GM06990 (cell line): Measurements from ENCODE around the gene DLEU7.

ENCODE experiments used
- DNase-seq: peaks from one replicate; pipeline ENCODE4 v3.0.0-alpha.2; 2011; ENCODE audit not compliant: insufficient read length; ENCODE audit errors: extremely low read depth
- H3K27me3 ChIP-seq: replicated peaks from 2 replicates; pipeline ENCODE4 v1.6.0; 2011; ENCODE audit warnings: low read length; ENCODE audit not compliant: control insufficient read depth, insufficient read depth
- H3K36me3 ChIP-seq: 2 replicates; pipeline ENCODE4 v1.5.1; 2011; ENCODE audit warnings: low read length; ENCODE audit not compliant: control insufficient read depth, insufficient read depth
- H3K4me3 ChIP-seq: replicated peaks from 2 replicates; pipeline ENCODE4 v1.5.1; 2011; ENCODE audit warnings: low read depth, mild to moderate bottlenecking, control low read depth, low read length
- CTCF ChIP-seq: IDR thresholded peaks from 2 replicates; pipeline ENCODE4 v1.5.1; 2011; ENCODE audit warnings: low read length, control low read depth, mild to moderate bottlenecking, inconsistent platforms; ENCODE audit not compliant: insufficient read depth, poor library complexity, severe bottlenecking

DLEU7 gene

DNA sequence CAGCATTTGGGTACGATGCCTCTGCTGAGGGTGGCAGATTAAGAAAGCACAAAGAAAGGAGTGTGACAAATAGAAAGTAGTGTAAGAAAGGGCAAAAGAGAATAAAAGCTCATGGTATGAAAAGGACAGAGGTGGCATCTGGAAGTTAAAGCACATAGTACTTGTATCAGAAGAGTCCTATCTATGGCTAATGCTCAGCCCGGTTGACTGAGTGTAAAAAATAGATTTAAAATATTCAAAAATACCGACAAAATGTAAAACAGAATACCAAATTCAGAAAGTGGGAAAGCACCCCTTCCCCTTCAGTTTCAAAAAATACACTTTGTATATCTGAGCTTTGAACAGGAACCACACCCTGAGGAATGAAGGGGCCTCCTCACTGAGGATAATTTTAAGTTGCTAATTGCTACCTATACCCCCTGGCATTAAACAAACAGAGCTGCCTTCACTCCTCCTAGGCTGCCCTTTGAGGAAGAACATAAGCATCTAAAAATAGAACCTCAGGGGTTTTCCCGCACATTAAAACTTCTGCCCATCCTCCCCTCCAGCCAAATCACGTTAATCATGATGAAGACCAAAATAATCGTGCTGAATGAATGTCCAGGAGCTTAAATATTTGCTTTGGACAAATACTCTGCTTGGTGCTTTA, 43.3 kb downstream of the DLEU7 start:
- no peak for TF ChIP-seq CTCF
- H3K36me3 ChIP-seq, result no peaks in the 10 kb centered on the region
- no peak for DNase-seq
- no peak overlapping the region for H3K4me3 ChIP-seq
- no peaks in the 10 kb centered on the region; the same call in 1 of the 2 replicates for H3K27me3 ChIP-seq

DNA sequence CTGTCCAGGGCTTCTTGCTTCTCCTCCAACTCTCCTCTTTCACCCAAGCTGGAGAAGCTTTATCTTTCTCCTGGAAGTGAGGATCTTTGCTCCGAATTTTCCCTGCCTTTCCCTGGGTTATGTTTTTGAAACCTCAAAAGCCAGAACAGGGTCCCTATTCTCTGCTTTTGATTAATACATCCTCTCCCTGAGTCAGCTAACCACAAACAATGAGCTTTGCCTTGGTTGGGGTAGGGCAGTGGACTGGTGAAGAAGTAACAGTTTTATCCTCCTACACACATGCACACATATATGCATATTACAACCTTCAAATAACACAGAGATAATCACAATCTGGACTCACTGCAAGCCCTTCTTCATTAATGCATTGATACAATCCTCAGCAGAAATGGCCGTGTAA, 44.6 kb downstream of the DLEU7 start:
- DNase-seq, result no peak
- H3K36me3 ChIP-seq, result no peaks in the 10 kb centered on the region
- H3K27me3 ChIP-seq, result no peaks in the 10 kb centered on the region; the same call in 1 of the 2 replicates
- TF ChIP-seq CTCF, result no peak
- H3K4me3 ChIP-seq, result no peak overlapping the region

- DNase-seq, result no peak
- Histone ChIP-seq H3K36me3 (no peaks in the 10 kb centered on the region), H3K27me3 (no peaks in the 10 kb centered on the region; the same call in 1 of the 2 replicates), H3K4me3 (no peak overlapping the region)
- TF ChIP-seq CTCF, result no peak
Observed at GRCh38 chr13:50797091-50797490, 46.4 kb downstream of the DLEU7 start.

- Histone ChIP-seq H3K27me3 (no peaks in the 10 kb centered on the region; the same call in 1 of the 2 replicates), H3K4me3 (no peak overlapping the region), H3K36me3 (no peaks in the 10 kb centered on the region)
- no peak for TF ChIP-seq CTCF
- no peak for DNase-seq
Observed at GRCh38 chr13:50796463-50796862, 47.0 kb downstream of the DLEU7 start.

DNA sequence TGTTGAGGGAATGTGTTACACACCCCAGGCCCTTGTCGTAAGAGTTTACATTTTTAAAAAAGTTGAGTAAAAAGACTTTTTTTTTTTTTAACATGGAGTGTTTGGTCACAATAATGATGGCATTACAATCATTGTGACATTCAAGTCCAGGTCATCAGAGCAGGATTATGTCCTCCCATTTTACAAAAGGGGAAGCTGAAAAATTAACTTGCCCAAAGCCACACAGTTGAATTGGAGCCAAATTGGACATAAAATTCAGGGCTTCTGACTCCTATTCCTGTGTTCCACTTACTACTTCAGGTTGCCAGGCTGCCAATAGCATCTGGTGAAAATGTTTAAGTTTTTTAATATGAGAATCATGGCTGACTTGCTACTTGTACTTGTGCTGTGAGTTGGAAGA, 49.3 kb downstream of the DLEU7 start:
- Histone ChIP-seq H3K36me3 (no peaks in the 10 kb centered on the region), H3K27me3 (peaks cover 2% of the 10 kb centered on the region; the same call in 1 of the 2 replicates), H3K4me3 (no peak overlapping the region)
- TF ChIP-seq CTCF, result no peak
- no peak for DNase-seq

DNA sequence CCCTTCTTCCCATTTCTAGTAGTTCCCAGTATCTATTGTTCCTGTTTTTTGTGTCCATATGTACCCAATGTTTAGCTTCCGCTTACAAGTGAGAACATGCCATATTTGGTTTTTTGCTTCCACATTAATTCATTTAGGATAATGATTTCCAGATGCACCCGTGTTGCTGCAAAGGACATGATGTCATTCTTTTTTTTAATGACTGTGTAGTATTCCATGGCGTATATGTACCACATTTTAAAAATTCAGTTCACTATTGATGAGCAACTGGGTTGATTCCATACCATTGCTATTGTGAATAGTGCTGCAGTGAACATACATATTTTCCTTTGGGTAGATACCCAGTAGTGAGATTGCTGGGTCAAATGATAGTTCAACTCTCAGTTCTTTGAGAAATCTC, 50.5 kb downstream of the DLEU7 start:
- Histone ChIP-seq H3K4me3 (no peak overlapping the region), H3K27me3 (peaks cover 2% of the 10 kb centered on the region; the same call in 1 of the 2 replicates), H3K36me3 (no peaks in the 10 kb centered on the region)
- no peak for DNase-seq
- TF ChIP-seq CTCF, result no peak
